Thyroid gland (tissue), 4 donors: ENCODE data around the gene BTRC. TPM values are rescaled to one million over a fixed set of nuclear protein-coding genes. Genes with fewer than 3 reads are reported as not detected.

Experiments used
- DNase-seq, 2 donors: peaks; one replicate each; pipeline ENCODE4 v3.0.0-alpha.2; 2019
- H3K27ac ChIP-seq, 3 donors: fragments of 200-600 bp; sonication (generic); 1 replicate in 2 of 3; 2 replicates in 1 of 3; pipeline ENCODE4 v1.5.1; 2016 to 2019; ENCODE audit warnings: mild to moderate bottlenecking in 1 of 3, moderate library complexity in 1 of 3
- H3K27me3 ChIP-seq: fragments of 200-600 bp; sonication (generic); one replicate; pipeline ENCODE4 v1.5.1; 2019
- H3K36me3 ChIP-seq, 2 donors: fragments of 200-600 bp; sonication (generic); one replicate each; pipeline ENCODE4 v1.5.1; 2016 to 2019
- H3K4me1 ChIP-seq, 2 donors: fragments of 200-600 bp; sonication (generic); one replicate each; pipeline ENCODE4 v1.5.1; 2017 to 2019
- H3K4me3 ChIP-seq, 3 donors: fragments of 200-600 bp; sonication (generic); replicated peaks in 1 of 3; 1 replicate in 2 of 3; 2 replicates in 1 of 3; pipeline ENCODE4 v1.5.1; 2016; ENCODE audit warnings: mild to moderate bottlenecking in 1 of 3
- H3K9me3 ChIP-seq: fragments of 200-600 bp; sonication (generic); one replicate; pipeline ENCODE4 v1.5.1; 2017
- POLR2A ChIP-seq, 2 donors: fragments of 450-650 bp; IDR thresholded peaks; one replicate each; pipeline ENCODE4 v1.6.1; 2017; ENCODE audit warnings: antibody characterized with exemption in 2 of 2, mild to moderate bottlenecking in 2 of 2, moderate library complexity in 1 of 2
- WGBS, 2 donors: methylation state at CpG; one replicate each; pipeline ENCODE4 v1.1.5; 2017; 5-methylcytosine and 5-hydroxymethylcytosine counted together
- intact Hi-C: fragments of 100-400 bp; cut with DNase I; formaldehyde crosslinking; loops from one replicate; pipeline ENCODE4 v1.15.1; 2023
- total RNA-seq, 4 donors: library from RNA; depleted of rRNA; stranded (reverse); fragments of >200 nt; gene quantifications; one replicate each; pipeline ENCODE4 v1.2.3, GENCODE V29; 2016
- TF ChIP-seq, protein P1 (sequence below), 6 experiments: fragments of 200-600 bp in 3 of 6; fragments of 450-650 bp in 3 of 6; sonication (generic) in 3 of 6; IDR thresholded peaks; one replicate each; pipeline ENCODE4 v1.5.1; 2016 to 2019; ENCODE audit warnings: antibody characterized with exemption in 6 of 6, mild to moderate bottlenecking in 2 of 6, inconsistent platforms in 1 of 6, moderate library complexity in 1 of 6

BTRC gene
- total RNA-seq, 4 donors from 2014 or later: 14.5 to 70.4 (median 22.7) TPM

DNA sequence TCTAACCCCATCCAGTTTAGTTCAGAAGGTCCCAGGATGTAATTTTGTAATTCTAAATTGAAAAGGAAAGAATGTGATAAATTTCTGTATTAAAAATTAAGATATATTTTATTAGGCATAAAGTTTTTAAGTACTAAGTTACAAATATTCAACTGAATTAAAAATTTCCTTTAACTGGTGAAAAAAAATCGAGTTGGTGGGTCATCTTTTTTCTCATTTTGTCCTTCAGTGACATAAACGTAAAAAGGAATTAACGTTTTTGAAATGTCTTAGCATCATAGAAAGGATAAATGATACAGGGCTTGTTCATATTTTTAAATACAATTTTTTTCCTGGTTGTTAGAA, 88.5 kb downstream of the BTRC start:
- no peaks in the 10 kb centered on the region for H3K36me3 ChIP-seq
- intact Hi-C loops: no loop called here
- TF ChIP-seq, protein P1, sequence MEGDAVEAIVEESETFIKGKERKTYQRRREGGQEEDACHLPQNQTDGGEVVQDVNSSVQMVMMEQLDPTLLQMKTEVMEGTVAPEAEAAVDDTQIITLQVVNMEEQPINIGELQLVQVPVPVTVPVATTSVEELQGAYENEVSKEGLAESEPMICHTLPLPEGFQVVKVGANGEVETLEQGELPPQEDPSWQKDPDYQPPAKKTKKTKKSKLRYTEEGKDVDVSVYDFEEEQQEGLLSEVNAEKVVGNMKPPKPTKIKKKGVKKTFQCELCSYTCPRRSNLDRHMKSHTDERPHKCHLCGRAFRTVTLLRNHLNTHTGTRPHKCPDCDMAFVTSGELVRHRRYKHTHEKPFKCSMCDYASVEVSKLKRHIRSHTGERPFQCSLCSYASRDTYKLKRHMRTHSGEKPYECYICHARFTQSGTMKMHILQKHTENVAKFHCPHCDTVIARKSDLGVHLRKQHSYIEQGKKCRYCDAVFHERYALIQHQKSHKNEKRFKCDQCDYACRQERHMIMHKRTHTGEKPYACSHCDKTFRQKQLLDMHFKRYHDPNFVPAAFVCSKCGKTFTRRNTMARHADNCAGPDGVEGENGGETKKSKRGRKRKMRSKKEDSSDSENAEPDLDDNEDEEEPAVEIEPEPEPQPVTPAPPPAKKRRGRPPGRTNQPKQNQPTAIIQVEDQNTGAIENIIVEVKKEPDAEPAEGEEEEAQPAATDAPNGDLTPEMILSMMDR (IDR thresholded peaks at IDR 0.05): no peak
- TF ChIP-seq POLR2A (IDR thresholded peaks at IDR 0.05): no peak
- WGBS, 2 donors: 71 to 73% methylated on average over 3 of the region's 3 CpGs
- H3K27me3 ChIP-seq: no peaks in the 10 kb centered on the region
- H3K27ac ChIP-seq: no peak overlapping the region
- no peak for DNase-seq
- H3K4me3 ChIP-seq: no peak overlapping the region
- H3K9me3 ChIP-seq: no peaks in the 10 kb centered on the region
- H3K4me1 ChIP-seq: peaks cover 0 to 6% of the 10 kb centered on the region in 2 donors

DNA sequence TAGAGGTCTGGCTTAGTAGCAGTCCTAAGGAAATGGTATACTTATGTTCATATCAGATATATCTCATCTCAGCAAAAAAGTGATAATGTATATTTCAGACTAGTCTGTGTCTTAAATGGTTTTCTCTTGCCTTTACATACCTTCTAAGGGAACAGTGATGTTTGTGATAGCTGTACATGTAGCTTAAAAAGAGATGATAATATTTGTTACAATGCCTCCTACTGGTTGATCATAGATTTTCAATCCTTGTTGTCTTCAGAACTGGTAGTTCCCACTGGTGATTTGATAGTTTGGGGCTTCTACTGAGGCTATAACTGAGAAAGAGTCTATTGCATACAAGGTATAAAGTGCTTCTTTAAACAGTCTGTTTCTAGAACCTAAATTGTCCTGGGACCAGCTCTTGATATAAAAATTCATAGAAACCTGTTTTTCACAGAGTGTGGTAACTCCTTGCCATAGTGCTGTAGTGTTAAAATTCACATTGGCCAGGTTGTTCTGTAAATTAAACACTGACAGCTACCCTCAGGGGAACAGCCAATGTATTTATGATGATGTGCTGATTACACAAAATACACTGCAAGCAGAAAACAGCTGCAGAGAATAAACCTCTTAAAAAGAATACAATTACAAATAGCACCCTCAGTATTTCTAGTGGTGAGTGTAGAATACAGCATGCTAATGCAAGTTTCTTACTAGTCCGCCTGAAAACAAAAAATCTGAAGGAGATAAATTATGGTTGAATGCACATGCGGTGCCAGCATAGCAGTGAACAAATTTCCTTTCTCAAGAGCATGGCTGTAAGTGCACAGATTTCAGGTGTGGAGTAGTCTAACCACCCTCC, 90.3 kb downstream of the BTRC start:
- intact Hi-C loops: no loop called here

DNA sequence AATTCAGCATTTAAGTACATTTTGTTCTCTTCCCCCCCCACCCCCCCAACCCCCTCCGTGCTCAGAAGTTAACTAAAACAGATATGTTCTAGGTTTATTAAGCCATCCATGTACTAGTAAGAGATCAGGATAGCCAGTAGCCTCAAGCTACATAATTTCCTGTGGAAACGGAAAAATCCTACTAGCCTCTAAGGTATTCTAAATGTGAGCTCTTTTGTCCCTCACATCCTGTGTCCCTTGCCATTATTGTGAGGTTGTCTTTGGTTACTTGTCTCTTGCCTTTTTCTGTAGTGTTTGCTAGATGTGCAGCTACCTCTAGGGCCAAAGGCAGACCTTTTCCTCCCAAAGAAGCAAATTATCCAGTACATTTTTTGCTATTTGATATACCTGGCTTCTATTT, 92.1 kb downstream of the BTRC start:
- Histone ChIP-seq H3K27me3 (no peaks in the 10 kb centered on the region), H3K36me3 (no peaks in the 10 kb centered on the region), H3K9me3 (no peaks in the 10 kb centered on the region), H3K4me3 (no peak overlapping the region), H3K4me1 (peaks cover 0 to 6% of the 10 kb centered on the region in 2 donors), H3K27ac (no peak overlapping the region)
- WGBS, 2 donors: 58 to 62% methylated on average over 2 of the region's 2 CpGs
- TF ChIP-seq, protein P1 (IDR thresholded peaks at IDR 0.05): no peak
- no peak for TF ChIP-seq POLR2A (IDR thresholded peaks at IDR 0.05)
- DNase-seq: no peak
- intact Hi-C loops: no loop called here

More for the DNA sequence above, 90.3 kb downstream of the BTRC start:
- no peak for TF ChIP-seq POLR2A (IDR thresholded peaks at IDR 0.05)
- TF ChIP-seq, protein P1 (IDR thresholded peaks at IDR 0.05): peak in 1 of 6 experiments; percentile 10
- H3K27me3 ChIP-seq: no peaks in the 10 kb centered on the region
- no peak overlapping the region for H3K27ac ChIP-seq
- H3K4me1 ChIP-seq: peaks cover 0 to 6% of the 10 kb centered on the region in 2 donors
- no peak for DNase-seq
- WGBS, 2 donors: 77 to 78% methylated on average over 2 of the region's 2 CpGs
- no peaks in the 10 kb centered on the region for H3K9me3 ChIP-seq
- no peaks in the 10 kb centered on the region for H3K36me3 ChIP-seq
- no peak overlapping the region for H3K4me3 ChIP-seq

DNA sequence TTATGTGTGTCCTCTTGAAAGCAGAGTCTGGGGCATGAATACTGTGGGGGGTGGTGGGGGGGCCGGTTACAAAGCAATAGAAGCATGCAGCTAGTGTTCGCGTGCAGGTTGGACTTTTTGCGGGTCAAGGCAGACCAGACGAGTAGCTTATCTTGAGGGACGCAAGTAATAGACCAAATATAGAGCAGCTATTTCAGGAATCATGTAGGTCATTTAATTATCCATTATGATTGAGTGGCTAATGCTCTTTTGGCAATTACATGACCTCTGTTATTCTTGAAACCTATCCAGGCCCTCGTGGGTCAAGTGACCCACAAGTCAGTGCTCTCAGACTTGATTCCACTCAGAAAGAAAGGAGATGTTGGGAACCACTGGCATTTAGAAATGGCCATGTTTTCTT, 93.0 kb downstream of the BTRC start:
- Histone ChIP-seq H3K4me3 (no peak overlapping the region), H3K4me1 (peaks cover 0 to 6% of the 10 kb centered on the region in 2 donors), H3K27me3 (no peaks in the 10 kb centered on the region), H3K9me3 (no peaks in the 10 kb centered on the region), H3K27ac (no peak overlapping the region), H3K36me3 (no peaks in the 10 kb centered on the region)
- intact Hi-C loops: no loop called here
- DNase-seq: no peak
- TF ChIP-seq, protein P1 (IDR thresholded peaks at IDR 0.05): no peak
- no peak for TF ChIP-seq POLR2A (IDR thresholded peaks at IDR 0.05)
- WGBS, 2 donors: 73 to 74% methylated on average over 7 of the region's 7 CpGs

- intact Hi-C loops: no loop called here
- H3K36me3 ChIP-seq: no peaks in the 10 kb centered on the region
- H3K27ac ChIP-seq: no peak overlapping the region
- no peak overlapping the region for H3K4me3 ChIP-seq
- no peak for DNase-seq
- no peaks in the 10 kb centered on the region for H3K27me3 ChIP-seq
- H3K4me1 ChIP-seq: peaks cover 0 to 6% of the 10 kb centered on the region in 2 donors
- WGBS, 2 donors: 99% methylated on average over 2 of the region's 2 CpGs
- no peaks in the 10 kb centered on the region for H3K9me3 ChIP-seq
- no peak for TF ChIP-seq POLR2A (IDR thresholded peaks at IDR 0.05)
- TF ChIP-seq, protein P1 (IDR thresholded peaks at IDR 0.05): no peak
Observed at GRCh38 chr10:101447477-101447876, 93.5 kb downstream of the BTRC start.
